HG03521 (cell line): ENCODE results near the gene BPI.
"Not testable (repeated sequence)": the region's sequence is repeated elsewhere in the genome, so short reads cannot be mapped to it uniquely, and the experiment has no call there.

Experiments used
- ATAC-seq: cut with Tn5 transposase; IDR thresholded peaks from one replicate; pipeline ENCODE4 v1.9.1; 2021; ENCODE audit warnings: mild to moderate bottlenecking, moderate library complexity; ENCODE audit not compliant: unreplicated experiment

BPI gene

DNA sequence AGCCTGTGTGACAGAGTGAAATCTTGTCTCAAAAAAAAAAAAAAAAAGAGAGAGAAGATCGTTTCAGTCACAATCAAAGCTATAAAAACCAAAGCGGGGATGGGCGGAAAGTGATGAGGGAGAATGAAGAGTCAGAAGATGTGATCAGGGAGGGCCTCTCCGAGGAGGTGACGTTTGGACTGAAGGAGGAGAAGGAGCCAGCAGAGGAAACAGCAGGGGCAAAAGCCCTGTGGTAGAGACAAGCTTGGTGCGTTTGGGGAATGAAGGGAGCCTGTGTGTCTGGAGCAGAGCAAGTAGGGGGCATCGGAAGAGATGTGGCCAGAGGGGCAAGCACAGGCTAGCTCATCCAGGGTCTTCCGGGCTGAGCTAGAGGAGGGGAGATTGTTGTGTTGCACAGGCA, 27.9 kb downstream of the BPI start:
- no peak for ATAC-seq

DNA sequence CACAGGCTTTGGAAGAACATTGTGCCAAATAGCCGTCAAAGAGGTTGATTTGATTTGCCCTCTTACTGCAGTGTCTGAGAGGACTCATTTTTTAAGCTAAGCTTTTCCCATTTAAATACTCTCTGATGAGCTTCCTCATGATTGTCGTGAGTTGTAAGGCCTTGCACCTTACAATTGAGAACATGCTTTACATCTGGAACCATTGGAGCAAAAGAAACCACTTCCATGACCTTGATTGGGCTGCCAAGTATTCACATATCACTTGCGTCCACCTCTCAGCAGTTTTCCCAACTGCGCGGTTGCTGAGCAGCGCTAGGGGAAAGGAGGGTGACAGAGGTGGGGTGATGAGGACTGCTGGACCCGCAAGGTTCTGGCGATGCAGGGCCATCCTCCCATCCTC, 30.1 kb downstream of the BPI start:
- no peak for ATAC-seq

DNA sequence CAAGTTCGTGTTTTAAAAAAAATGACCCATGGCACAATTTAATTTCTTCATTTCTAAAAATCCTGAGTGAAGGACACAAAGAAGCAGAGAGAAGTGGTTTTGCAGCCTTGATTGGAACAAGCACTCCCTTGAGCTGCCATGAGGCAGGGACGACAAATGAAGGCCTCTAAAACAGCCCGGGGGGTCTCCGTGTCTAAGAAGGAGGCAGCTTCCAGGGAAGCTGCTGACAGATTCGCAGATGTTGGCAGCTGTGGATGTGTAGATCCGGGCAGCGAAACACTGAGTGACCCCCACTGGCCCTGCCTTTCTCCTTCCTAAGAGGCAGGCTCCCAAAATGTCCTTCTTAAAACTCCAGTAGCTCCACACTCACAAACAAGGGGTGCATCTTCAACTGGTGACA, 32.8 kb downstream of the BPI start:
- ATAC-seq = no peak

DNA sequence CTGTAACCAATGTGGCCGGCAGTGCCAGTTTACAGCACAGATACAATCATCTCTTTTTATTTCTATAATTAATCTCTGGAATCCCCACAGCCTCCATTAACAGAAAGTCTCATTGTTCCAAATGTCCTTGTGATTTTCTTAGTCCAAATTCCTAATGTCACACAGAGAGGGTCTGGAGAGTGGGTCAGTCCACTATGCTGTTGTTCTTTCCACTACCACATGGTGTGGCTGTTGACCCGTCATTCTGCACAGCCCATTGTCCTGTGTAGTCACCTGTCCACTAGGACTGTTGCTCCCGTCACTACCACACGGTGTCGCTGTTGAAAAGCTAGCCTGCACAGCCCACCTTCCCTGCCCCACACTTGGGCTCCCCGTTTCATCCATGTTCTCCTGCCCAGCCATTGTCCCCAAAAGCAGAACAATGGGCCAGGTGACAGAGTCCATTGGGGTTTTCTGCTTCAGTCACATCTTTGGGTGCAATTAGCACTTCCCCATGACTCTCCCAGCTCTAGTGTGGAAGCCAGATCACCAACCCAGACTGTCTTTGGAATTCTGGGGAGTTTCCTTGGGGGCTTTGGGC, 33.7 kb downstream of the BPI start:
- ATAC-seq = no peak

DNA sequence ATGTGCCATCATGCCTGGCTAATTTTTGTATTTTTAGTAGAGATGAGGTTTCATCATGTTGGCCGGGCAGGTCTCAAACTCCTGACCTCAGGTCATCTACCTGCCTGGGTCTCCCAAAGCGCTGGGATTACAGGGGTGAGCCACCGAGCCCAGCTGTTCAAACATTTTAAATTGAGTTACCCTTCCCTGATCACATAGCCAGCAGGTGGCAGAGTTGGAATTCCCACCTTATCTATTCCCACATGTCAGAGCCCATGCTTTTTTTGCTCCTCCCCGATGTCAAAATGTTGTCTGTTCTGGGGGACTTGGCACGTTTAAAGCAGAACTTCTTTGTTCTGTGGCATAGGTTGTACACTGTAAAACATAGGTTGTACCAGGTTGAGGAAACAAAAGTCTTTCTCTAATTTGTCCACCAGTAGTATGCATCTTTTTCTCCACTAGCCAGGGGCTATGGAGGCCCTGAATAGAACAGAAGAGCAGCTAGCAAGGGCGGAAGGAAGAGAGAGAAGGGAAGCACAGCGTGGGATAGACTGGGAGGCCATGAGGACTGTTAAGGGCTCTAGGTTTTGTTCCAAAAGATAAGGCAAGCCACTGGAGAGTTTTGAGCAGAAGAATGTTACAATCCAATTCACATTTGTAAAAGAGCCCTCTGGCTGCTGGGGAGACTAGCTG, 35.0 kb downstream of the BPI start:
- ATAC-seq = no peak

DNA sequence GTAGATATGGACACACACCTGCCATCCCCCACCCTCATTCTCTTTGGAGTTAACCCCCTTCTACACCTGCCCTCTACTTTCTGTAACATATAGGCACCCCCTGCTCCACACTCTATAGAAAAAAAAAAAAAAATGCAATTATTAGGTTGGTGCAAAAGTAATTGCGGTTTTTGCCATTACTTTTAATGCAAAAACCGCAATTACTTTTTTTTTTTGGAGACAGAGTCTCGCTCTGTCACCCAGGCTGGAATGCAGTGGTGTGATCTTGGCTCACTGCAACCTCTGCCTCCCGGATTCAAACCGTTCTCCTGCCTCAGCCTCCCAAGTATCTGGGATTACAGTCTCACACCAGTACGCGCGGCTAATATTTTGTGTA, 35.6 kb downstream of the BPI start:
- not testable (repeated sequence) for ATAC-seq

DNA sequence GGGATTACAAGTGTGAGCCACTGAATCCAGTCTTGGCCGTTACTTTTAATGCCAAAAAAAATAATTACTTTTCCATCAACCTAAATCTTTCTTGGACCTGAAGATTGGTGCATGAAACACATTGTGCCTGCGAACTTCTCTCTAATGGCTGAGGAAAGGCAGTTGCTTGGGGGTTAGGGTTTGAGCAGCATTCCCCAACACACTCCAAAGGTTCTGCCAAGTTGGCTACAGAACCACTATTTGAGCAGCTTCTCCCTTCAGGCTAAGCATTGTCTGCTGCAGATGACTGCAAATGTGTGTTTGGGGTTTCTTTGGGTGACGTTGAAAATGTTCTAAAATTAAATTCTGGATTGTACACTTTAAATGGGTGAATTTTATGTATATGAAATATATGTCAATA, 36.0 kb downstream of the BPI start:
- ATAC-seq = no peak

DNA sequence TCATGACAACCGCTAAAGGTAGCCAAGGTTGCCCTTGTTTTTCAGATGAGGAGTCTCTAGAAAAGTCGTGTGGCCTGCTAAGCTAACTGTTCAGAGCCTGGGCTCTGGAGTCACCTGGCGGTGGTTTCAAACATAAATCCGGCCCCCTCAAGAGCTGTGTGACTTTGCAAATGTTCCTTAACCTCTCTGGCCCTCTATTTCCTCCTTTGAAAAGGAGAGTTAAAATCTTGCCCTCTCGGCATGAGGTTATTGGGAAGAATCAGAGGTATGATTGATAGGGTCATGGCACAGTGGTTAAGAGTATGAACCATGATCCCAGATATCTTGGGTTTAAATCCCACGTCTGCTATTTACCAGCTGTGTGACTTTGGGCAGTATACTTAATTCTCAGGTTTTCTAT, 36.7 kb downstream of the BPI start:
- no peak for ATAC-seq

DNA sequence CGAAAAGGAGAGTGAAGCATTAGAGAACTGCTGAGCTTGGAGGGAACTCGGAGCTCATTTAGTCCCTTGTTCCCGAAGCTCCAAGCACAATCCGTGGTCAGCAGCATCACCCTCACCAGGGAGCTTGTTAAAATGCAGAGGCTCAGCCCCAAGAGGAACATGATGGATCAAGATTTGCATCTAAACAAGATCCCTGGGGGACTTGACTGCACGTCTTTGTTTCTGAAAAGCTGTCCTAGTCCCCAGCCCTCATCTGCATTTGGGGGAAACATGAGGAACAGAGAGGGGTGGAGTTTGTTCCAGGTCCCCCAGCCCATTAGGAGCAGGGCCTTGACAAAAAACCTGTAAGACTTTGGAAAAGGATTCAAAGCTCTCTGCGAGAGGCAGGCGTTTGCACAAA, 38.3 kb downstream of the BPI start:
- ATAC-seq = no peak

DNA sequence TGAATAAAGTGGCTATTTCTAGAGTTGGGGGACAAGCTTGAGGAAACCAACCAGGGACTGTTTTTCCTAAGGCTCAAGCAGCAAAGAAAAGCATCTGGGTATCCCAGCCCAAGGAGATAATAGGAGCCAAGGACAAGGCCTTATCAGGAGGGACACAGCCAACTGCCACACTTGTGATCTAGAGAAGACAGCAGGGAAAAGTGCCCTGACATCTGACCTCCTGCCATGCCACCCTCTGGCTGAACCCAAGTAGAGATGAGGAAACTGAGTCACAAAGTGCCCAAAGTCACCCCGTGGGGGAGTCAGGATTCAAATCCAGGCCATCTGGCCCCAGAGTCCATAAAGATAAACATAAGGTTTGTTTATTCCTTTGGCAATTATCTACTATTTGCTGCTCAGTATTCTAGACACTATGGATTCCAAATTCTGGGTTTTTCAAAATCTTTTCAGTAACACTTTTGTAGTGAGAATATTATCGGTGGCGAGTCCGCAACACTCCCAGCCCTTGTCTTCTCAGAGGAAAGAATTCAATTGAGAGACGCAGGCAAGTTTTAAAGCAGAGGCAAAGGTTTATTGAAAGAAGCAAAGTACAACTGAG, 38.9 kb downstream of the BPI start:
- no peak for ATAC-seq

DNA sequence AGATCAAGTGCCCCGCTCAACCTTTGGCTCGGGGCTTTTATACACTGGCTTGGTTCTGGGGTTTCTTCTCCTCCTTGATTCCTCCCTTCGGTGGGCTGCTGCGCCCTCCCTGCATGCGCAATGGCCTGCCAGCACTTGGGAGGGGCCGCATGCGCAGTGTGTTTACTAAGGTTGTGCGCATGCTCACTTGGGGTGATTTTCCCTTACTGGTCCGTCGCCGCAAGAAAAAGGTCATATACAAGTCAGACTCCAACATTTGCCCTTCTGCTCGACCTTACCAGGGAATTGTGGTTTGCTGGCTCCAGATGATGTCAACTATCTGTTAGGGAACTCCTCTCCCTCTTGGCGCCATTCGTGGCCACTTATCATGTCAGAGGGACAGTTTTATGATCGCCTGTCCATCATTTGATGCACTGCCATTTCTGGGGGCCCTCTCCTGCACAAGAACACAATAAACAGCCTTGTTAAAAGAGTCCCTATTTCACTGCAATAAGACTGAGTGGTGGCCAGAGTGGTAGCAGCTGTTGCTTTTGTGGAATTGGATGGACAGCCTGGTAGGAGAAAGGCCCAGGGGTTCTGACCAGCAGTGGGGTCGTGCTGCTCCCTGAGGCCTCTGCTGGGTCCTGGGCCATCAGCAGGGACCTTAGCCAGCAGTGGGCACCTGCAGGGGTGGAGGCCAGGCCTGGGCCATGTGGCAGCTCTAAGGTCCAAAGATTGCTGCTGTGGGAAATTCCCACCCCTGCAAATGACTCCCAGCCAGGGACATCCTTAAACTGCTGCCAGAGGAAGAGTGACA, 39.6 kb downstream of the BPI start:
- ATAC-seq = no peak

DNA sequence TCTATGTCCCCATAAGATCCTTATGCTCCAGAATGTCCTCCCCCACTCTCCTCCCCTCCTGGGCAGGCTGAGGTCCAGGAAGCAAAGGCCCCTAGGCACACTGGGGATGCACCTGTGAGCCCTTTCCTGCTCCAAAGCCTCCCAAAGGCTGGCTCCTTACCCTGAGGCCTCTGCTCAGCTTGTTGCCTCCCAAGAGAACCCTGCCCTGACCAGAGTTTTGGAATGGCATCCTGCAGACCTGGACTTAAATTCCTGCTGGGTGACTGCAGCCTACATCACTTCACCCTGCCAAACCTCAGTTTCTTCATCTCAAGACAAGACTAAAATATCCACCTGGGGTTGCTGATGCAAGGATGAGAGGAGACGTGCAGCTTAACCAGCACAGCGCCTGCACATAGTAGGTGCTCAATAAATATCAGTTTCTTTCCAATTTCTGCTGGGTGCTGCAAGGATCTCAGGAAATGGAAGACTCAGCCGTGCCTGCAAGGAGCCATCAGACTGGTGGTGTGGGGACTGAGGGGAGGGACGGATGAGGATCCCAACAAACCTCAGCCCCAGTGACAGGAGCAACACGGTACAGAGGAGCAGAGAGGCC, 40.2 kb downstream of the BPI start:
- no peak for ATAC-seq

DNA sequence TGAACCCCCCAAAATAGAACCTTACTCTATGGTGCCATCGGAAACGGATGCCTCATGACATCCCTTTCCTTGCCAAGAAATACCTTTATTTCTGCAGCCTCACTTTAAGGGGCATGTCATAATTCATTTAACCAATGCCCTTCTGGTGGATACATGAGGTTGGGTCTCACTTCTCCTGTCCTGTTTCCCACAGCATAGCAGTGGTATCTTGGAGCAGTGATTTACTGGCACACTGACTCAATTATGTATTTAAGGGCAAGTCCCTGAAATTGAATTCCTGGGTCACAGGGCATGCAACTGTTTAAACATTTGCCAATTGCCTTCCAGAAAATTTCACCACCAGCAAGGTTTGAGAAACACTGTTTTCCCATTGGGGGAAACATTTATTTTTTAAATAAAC, 41.7 kb downstream of the BPI start:
- no peak for ATAC-seq

DNA sequence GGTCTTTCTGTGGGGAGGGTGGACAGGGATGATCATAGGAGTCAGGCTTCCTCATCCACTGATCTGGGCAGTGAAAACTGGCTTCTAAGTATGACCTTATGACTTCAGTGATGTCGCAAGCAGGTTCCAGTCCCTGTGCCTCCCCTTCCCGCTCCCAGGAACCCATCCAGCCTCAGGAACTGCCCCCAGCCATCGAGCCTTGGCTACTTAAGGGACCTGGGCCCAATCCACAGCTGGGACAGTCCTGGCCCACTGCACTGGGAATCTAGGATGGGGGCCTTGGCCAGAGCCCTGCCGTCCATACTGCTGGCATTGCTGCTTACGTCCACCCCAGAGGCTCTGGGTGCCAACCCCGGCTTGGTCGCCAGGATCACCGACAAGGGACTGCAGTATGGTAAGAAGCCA, 42.3 kb downstream of the BPI start, which contains the start of gene LBP:
LBP (plus strand) TSS at position 236 of the 405 bp plus-strand sequence; CDS start at position 271, 35 bp downstream.
- ATAC-seq = no peak

DNA sequence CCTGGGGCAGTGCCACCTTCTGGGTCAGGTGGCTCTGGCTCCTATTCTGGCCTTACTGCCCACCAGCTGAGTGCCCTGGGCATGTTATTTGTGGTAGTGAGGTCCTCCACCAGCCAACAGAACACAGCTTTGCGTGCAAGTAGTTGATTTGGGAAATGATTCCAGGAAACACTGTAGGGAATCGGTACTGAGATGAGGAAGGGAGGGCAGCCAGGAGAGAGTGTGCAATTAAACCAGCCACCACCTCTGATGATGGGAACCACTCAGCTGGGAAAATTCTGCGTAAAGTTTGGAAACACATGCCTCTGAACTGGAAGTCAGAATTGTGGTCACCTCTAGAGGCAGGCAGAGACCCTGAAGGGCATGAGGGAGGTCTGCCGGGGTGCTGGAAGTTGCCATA, 42.8 kb downstream of the BPI start:
- no peak for ATAC-seq

DNA sequence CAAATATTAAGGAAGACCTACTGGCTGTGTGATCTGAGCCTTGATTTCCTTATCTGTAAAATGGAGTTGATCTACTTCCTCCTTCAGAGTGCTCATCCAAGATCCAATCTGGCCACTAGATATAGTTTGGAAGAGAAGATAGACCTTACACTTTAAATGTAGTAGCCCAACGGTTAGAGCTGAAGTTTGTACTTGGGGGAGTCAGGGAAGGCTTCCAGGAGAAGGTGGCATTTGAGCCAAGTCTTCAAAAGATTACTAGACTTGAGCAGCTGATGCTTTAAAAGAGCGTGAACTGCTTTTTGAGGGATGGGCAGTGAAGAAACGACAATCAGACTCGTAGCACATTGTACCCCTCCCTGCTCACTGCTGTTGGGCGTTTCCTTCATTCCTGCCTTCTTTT, 45.9 kb downstream of the BPI start:
- ATAC-seq = no peak

DNA sequence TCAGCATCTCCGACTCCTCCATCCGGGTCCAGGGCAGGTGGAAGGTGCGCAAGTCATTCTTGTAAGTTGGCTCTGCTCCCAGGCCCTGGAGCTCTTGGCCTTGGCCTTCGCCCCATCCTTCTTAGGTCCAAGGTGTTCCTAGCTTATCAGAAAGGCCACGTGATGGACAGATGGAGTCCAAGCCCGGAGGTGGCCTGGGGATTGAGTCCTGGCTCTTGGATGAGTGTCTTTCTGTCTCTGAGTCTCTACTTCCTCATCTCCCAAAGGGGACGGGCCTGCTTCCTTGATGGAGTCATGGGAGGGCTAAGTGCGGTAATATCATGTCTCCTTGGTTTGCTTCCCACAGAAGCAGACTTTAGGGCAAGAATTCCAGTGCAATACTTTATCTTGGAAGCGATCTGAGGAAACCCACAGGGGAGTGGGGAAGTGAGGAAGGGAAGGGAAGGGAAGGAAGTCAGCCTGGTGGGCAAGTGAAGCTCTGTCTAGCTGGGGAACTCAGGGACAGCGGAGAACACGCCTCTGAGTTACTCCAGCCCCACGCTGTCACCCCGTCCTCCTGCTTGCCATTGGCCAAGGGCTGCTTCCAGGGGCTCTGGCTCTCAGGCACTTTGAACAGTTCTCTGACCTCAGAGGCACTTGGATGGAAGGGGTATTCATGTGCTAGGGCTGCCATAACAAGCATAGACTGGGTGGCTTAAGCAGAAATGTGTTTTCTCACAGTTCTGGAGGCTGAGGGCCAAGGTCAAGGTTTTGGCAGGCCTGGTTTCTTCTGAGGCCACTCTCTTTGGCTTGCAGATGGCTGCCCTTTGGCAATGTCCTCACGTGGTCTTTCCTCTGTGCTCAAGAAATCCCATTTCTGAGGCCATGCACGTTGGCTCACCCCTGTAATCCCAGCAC, 47.2 kb downstream of the BPI start:
- no peak for ATAC-seq

DNA sequence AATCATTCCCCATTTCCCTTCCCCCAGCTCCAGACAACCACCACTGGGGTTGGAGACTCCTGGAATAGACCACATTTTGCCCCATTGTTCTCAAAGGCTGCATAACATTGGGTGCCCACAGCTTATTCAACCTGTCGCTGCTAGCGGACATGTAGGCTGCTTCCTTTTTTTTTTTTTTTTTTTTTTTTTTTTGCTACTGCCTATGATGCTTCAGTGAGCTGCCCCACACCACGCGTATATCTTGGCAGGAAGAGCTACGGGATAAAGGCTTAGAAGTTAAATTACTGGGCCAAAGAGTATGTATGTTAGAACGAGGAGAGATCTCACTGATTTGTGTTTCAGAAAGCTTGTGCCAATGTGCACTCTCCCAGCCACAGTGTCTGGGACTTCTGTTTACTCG, 49.4 kb downstream of the BPI start:
- ATAC-seq = no peak

DNA sequence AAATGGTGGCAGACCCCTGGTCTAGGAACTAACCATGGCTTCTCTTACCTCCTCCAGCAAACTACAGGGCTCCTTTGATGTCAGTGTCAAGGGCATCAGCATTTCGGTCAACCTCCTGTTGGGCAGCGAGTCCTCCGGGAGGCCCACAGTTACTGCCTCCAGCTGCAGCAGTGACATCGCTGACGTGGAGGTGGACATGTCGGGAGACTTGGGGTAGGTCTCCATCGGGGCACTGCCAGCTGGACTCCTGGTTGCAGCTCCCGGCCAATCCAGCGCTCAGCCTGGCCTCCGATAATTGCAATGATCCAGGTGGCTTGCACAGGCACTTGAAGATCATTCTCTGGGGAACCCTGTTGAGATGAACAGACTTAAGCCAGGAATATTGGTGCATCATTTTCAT, 50.3 kb downstream of the BPI start:
- ATAC-seq = no peak
